Caki2 (cell line): Measurements from ENCODE around the gene DEPDC5. TPM values are rescaled to one million over a fixed set of nuclear protein-coding genes. Genes with fewer than 3 reads are reported as not detected.
A peak's percentile ranks its signal among the peaks of the same experiment; 100 is the strongest.

Source experiments
- DNase-seq: peaks from one replicate; pipeline ENCODE4 v3.0.0-alpha.2; 2015; ENCODE audit warnings: low read depth
- in situ Hi-C: cut with HindIII; loops from 2 replicates; pipeline ENCODE4 v1.10.0; 2016; ENCODE audit warnings: low sequenced_read_pairs, low pct_unique_long_range_greater_than_20kb, mixed read lengths
- total RNA-seq: library from RNA; depleted of rRNA; stranded (reverse); fragments of >200 nt; shearing (Covaris generic); gene quantifications from 2 replicates; pipeline ENCODE4 v1.2.3, GENCODE V29; 2014; ENCODE audit warnings: low replicate concordance

The DEPDC5 gene
- total RNA-seq, 1 experiment from 2014 or later: 7.3 TPM

DNA sequence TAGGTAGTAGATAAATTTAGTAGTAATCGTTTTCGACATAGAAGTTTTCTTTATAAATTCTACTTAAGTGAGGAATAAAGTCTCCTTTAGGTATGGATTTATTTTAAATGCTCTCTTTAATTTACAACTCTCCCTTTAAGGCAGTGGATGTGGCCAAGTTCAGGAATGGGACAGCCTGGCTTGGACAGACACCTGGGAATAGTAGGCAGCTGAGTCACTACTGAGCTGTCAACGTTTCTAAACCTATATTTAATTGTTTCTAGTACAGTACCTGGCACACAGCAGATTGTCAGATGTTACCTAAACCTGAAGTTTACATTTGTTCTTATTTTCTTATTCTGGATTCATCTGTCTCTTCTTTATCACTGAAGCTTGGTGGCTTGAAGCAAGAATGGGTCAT lies 85.1 kb downstream of the DEPDC5 start:
- in situ Hi-C loops: no loop called here
- DNase-seq: no peak

DNA sequence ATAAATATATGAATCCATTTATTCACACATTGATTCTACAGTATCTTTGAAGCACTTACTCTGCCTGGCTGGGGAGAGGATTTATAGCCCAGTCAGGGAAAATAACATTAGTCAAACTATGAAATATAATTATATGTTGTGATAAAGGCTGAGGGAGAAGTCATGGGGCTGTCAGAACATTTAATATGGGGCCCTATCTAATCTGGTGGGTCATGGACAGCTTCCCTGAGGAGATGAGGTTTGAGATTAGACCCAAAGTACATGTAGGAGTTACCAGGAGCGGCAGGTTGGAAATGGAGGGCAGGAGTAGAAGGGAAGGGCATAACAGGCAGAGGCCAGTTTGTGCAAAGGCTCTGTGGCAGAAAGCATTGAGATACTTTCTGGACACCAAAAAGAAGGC lies 86.2 kb downstream of the DEPDC5 start:
- in situ Hi-C loops: no loop called here
- DNase-seq: no peak

DNA sequence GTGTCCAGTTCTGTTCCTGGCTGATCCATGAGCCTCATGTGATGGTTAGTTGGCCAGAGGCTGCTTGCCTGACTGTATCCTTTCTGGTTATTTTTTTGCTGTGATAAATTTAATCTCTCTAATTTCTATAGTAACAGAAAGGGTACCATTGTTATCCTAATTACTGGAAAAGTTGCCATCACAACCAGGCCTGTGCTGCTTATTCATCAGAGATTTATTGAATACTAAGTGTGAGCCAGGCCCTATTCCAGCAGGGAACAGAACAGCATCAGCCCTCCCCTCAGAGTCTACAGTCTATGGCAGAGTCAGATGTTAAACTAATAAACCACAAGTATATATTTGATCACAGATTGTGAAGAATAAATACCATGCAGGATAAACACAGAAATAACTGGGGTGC lies 86.8 kb downstream of the DEPDC5 start:
- DNase-seq: no peak
- in situ Hi-C loops: no loop called here

- peak; percentile 33 for DNase-seq
- in situ Hi-C loops: no loop called here
These were observed 87.4 kb downstream of the DEPDC5 start for GRCh38 chr22:31841078-31841827.

DNA sequence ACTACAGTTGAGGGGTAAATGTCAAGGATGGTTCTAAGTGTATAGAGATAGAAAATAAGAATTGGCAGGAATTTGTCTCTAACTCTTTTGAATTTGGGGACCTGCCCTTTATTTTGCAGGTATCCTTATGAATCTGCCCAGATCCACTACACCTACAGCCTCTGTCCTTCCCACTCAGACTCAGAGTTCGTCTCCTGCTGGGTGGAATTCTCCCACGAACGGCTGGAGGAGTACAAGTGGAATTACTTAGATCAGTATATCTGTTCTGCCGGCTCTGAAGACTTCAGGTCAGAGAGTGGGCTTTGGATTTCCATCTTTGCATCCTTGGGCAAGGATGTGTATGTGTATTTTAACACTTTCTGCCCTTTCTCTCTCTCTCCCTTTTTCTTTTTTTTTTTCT lies 89.7 kb downstream of the DEPDC5 start:
- no peak for DNase-seq
- in situ Hi-C loops: no loop called here

GRCh38 chr22:31844941-31845340 lies 91.1 kb downstream of the DEPDC5 start:
- DNase-seq: no peak
- in situ Hi-C loops: no loop called here

DNA sequence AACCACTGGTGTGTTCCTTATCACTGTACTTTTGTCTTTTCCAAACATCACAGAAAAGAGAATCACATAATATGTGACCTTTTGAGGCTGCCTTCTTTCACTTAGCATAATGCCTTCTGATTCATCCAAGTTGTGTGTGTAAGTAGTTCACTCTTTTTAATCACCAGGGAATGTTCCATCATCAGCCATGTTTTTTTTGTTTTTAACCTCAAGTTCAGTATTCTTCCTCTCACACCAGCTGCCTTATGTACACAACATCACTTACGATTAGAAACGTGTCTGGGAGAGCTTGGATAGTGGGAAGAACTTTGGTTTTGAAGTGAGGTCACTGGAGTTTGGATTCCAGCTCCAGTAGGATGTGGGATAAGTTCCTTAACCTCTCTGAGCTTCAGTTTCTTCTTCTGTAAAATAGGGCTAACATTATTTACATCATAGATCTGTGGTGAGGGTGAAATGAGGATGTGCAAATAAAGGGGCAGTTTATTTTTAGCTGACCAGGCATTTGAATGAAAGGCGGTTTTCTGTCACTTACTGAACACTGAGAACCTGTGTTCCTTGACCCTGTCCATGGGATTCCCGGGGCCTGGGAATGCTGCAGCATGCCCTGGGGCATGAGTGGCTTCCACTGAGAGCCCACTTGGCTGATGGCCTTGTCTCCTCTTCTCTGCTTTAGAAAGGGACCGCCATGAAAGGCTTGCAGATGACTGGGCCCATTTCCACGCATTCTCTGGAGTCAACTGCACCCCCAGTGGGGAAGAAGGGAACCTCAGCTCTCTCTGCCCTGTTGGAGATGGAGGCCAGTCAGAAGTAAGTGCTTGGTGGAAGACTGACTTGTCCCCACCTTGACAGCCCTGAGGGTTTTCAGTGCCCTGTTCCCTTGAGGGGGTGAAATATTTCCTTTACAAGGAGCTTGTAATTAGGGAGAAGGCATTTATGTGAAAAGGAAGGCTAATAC lies 92.6 kb downstream of the DEPDC5 start:
- no peak for DNase-seq
- in situ Hi-C loops: no loop called here

GRCh38 chr22:31848411-31848810 lies 94.6 kb downstream of the DEPDC5 start:
- in situ Hi-C loops: no loop called here
- no peak for DNase-seq

GRCh38 chr22:31850135-31850534 lies 96.3 kb downstream of the DEPDC5 start:
- in situ Hi-C loops: no loop called here
- DNase-seq: no peak

DNA sequence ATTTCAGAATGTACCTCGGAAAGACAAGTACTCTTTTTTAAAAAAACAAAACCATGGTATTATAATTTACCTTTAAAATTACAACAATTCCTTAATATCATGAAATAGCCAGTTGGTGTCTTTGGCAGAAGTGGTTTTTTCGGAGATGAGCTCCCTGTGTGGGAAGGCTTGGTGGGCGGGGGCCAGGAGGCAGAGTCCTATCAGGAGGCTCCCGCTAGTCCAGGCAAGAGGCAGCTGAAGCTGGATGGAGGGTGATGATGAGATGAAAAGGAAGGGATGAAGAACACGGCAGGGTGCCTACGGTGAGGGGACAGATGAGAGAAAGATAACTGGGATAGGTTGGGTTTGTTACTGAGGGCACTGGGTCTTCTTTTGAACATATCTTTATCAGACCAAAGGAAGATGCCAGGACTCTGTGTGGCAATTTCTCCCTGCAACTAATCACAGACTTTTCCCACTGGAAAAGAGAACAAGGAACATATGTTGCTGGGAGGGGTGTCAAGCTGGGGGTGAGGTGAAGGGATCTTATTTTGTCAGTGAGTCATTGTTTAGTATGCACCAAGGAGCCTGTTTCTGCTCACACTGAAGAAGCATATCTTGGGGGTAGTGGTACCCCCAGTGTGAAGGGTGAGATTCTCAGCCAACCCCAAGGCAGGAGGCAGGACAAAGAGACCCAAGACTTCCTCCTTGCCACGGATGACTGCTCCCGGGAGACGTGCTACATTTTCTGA lies 99.0 kb downstream of the DEPDC5 start:
- DNase-seq: no peak
- in situ Hi-C loops: no loop called here

- in situ Hi-C loops: no loop called here
These were observed 100.1 kb downstream of the DEPDC5 start for GRCh38 chr22:31853736-31854495.

GRCh38 chr22:31857247-31857646 lies 103.4 kb downstream of the DEPDC5 start:
- DNase-seq: no peak

More at GRCh38 chr22:31853736-31854495, 100.1 kb downstream of the DEPDC5 start:
- no peak for DNase-seq

DNA sequence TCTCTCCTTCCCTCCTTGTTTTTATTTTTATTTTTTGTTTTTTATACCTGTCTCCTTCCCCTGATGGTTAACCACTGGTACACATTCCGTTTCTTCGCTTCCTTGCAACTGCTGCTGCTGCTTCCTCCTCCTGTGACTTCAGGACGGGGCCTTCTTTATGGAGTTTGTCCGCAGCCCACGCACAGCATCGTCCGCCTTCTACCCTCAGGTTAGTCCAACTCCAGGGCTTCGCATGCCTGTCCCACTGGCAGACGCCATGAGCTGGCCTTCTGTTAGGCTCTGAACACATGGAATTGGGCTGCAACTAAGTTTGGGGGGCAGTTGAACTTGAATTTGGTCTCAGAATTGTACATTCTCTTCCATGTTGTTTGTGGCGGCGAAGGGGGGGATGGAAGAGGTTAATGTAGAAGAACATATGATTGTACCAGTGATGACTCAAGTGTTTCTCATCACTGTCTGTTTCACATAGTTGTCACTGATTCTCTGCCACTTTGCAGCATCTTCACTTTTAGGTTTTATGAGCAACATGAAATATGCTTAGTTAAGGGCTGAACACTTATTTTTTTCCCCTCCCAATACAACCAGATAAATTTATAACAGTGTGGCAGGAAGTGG lies 107.5 kb downstream of the DEPDC5 start:
- in situ Hi-C loops: no loop called here
- no peak for DNase-seq

More at GRCh38 chr22:31857247-31857646, 103.4 kb downstream of the DEPDC5 start:
- in situ Hi-C loops: no loop called here

GRCh38 chr22:31866918-31867317 lies 113.1 kb downstream of the DEPDC5 start:
- DNase-seq: no peak
- in situ Hi-C loops: no loop called here

GRCh38 chr22:31867386-31868153 lies 113.8 kb downstream of the DEPDC5 start:
- no peak for DNase-seq
- in situ Hi-C loops: no loop called here

GRCh38 chr22:31869739-31870138 lies 115.9 kb downstream of the DEPDC5 start:
- in situ Hi-C loops: no loop called here
- no peak for DNase-seq

DNA sequence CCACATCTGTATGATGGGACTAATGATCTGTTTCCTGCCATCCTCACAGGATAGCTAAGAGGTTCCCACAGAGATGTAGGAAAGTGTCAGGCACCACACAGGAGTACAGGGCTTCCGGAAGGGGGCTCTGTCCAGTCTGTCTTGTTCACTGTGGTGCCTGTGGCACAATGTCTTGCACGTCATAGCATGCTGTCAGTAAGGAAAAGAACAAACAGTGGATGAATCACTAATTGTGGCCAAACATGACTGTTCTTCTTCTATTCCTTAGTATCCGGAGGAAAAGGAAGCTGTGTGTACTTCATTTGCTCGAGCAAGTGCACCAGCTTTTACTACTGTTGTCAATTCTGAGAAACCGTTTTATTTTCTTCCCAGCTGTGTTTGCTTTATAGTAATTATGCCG lies 117.1 kb downstream of the DEPDC5 start:
- in situ Hi-C loops: no loop called here
- DNase-seq: no peak
